ENCODE measurements around the gene CHN2. TPM values are rescaled to one million over a fixed set of nuclear protein-coding genes. Genes with fewer than 3 reads are reported as not detected.

CHN2 gene
- total RNA-seq, 1 experiment from 2014 or later, result 18.8 TPM

DNA sequence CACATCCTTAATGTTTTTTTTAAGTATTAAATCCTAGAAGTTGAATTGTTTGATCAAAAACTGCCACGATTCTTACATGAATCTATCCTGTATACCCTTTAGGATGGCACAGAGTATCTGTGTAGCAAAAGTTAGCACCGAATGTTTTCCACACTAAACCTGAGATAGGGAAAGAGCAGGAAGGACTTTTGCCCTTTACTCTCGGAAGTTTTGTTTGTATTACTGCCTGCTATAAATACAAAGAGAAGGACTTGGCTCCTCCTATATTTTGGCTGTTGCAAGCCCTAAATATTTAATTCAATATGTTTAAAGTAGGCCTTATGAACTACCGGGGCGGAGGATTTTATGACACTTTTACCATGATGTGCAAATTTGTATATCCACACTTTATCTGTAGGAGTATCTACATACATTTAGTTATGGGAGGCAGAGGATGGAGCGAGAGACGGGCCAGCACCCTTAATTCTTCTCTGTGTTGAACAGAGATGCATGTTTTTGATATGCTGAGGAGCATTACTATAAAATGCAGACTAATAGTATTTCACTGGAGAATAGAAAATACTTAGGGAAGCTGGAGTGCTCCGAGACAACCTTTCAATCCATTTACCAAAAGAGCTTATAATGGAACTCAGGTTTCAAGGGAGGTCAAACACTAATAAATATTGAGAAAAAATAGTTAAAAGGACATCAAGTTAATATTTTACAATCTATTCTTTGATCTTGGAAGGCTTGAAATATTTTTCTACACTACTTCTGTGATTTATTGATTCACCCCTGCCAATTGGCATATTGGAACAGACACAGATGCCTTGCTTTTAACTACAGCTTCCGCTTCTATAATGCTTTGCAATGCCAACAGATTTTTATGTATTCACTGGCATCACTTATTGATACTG lies 97.4 kb downstream of the CHN2 start:
- Mint-ChIP-seq H3K4me1 (ENCODE audit: low read depth, unreplicated experiment) (peaks cover 39% of the 10 kb centered on the region), H3K9me3 (ENCODE audit: unreplicated experiment) (no peaks in the 10 kb centered on the region), H3K36me3 (ENCODE audit: insufficient read depth, unreplicated experiment) (no peaks in the 10 kb centered on the region), H3K4me3 (ENCODE audit: unreplicated experiment) (no peak overlapping the region), H3K27ac (ENCODE audit: unreplicated experiment) (peak overlapping the region; percentile 3), H3K27me3 (ENCODE audit: insufficient read depth, unreplicated experiment) (no peaks in the 10 kb centered on the region)
- H3K4me3 ChIP-seq (ENCODE audit: low read depth, low read length), result no peak overlapping the region
- no peaks in the 10 kb centered on the region for H3K9me3 ChIP-seq
- ChIA-PET CTCF (interaction anchor here (1.2 kb wide), 1 partner anchor 370 kb away, joined by 3 read pairs; no protein-coding TSS in a partner anchor), POLR2A (no interaction called here)
- H3K4me1 ChIP-seq, result peaks cover 51% of the 10 kb centered on the region
- intact Hi-C loops (cut with micrococcal nuclease; ENCODE audit: unreplicated experiment), result no loop called here
- no peak for DNase-seq
- TF ChIP-seq CTCF (IDR thresholded peaks at IDR 0.05; ENCODE audit: insufficient read depth in 1 of 2, low read depth in 1 of 2, low read length in 1 of 2, severe bottlenecking in 1 of 2, unreplicated experiment in 1 of 2), result no peak
- BruUV-seq (replicated peaks), result no TSS peak
- H3K36me3 ChIP-seq (ENCODE audit: control insufficient read depth, insufficient read depth, low read length), result no peaks in the 10 kb centered on the region; the same call in 1 of the 2 replicates
- no peaks in the 10 kb centered on the region for H3K27me3 ChIP-seq (replicated peaks; ENCODE audit: control insufficient read depth, insufficient read depth, low read length)

GRCh38 chr7:29292886-29293658 lies 98.5 kb downstream of the CHN2 start:
- no peak overlapping the region for H3K4me3 ChIP-seq (ENCODE audit: low read depth, low read length)
- H3K36me3 ChIP-seq (ENCODE audit: control insufficient read depth, insufficient read depth, low read length), result no peaks in the 10 kb centered on the region; the same call in 1 of the 2 replicates
- H3K4me1 ChIP-seq, result peaks cover 55% of the 10 kb centered on the region
- H3K27me3 ChIP-seq (replicated peaks; ENCODE audit: control insufficient read depth, insufficient read depth, low read length), result no peaks in the 10 kb centered on the region
- Mint-ChIP-seq H3K36me3 (ENCODE audit: insufficient read depth, unreplicated experiment) (no peaks in the 10 kb centered on the region), H3K27me3 (ENCODE audit: insufficient read depth, unreplicated experiment) (no peaks in the 10 kb centered on the region), H3K4me1 (ENCODE audit: low read depth, unreplicated experiment) (peaks cover 47% of the 10 kb centered on the region), H3K4me3 (ENCODE audit: unreplicated experiment) (no peak overlapping the region), H3K27ac (ENCODE audit: unreplicated experiment) (peak overlapping the region; percentile 3), H3K9me3 (ENCODE audit: unreplicated experiment) (no peaks in the 10 kb centered on the region)
- no peaks in the 10 kb centered on the region for H3K9me3 ChIP-seq
- no peak for TF ChIP-seq CTCF (IDR thresholded peaks at IDR 0.05; ENCODE audit: insufficient read depth in 1 of 2, low read depth in 1 of 2, low read length in 1 of 2, severe bottlenecking in 1 of 2, unreplicated experiment in 1 of 2)
- intact Hi-C loops (cut with micrococcal nuclease; ENCODE audit: unreplicated experiment), result no loop called here
- POLR2A ChIA-PET, result interaction anchor here (1.1 kb wide), 1 partner anchor 11 kb away, joined by 5 read pairs; no protein-coding TSS in a partner anchor
- BruUV-seq (replicated peaks), result no TSS peak
- DNase-seq, result no peak
- CTCF ChIA-PET, result interaction anchor here (0.6 to 1.2 kb wide), 2 partner anchors 371 to 455 kb away, joined by 3 read pairs; no protein-coding TSS in a partner anchor

- intact Hi-C loops (cut with micrococcal nuclease; ENCODE audit: unreplicated experiment), result no loop called here
- no TSS peak for BruUV-seq (replicated peaks)
- no peaks in the 10 kb centered on the region for H3K27me3 ChIP-seq (replicated peaks; ENCODE audit: control insufficient read depth, insufficient read depth, low read length)
- Mint-ChIP-seq H3K27me3 (ENCODE audit: insufficient read depth, unreplicated experiment) (no peaks in the 10 kb centered on the region), H3K4me1 (ENCODE audit: low read depth, unreplicated experiment) (peaks cover 47% of the 10 kb centered on the region), H3K4me3 (ENCODE audit: unreplicated experiment) (no peak overlapping the region), H3K9me3 (ENCODE audit: unreplicated experiment) (no peaks in the 10 kb centered on the region), H3K36me3 (ENCODE audit: insufficient read depth, unreplicated experiment) (peaks cover 5% of the 10 kb centered on the region), H3K27ac (ENCODE audit: unreplicated experiment) (no peak overlapping the region)
- no peak for TF ChIP-seq CTCF (IDR thresholded peaks at IDR 0.05; ENCODE audit: insufficient read depth in 1 of 2, low read depth in 1 of 2, low read length in 1 of 2, severe bottlenecking in 1 of 2, unreplicated experiment in 1 of 2)
- H3K4me3 ChIP-seq (ENCODE audit: low read depth, low read length), result no peak overlapping the region
- ChIA-PET CTCF (interaction anchor here (0.7 kb wide), 1 partner anchor 1164 kb away, joined by 5 read pairs; no protein-coding TSS in a partner anchor), POLR2A (no interaction called here)
- H3K4me1 ChIP-seq, result peaks cover 58% of the 10 kb centered on the region
- H3K36me3 ChIP-seq (ENCODE audit: control insufficient read depth, insufficient read depth, low read length), result no peaks in the 10 kb centered on the region; the same call in 1 of the 2 replicates
- no peaks in the 10 kb centered on the region for H3K9me3 ChIP-seq
- no peak for DNase-seq
Measured at GRCh38 chr7:29296421-29296820, 101.8 kb downstream of the CHN2 start.

All from Caco-2 (cell line).